WTC11 (cell line): ENCODE measurements around the gene RUVBL2. TPM values are rescaled to one million over a fixed set of nuclear protein-coding genes. Genes with fewer than 3 reads are reported as not detected.
A peak's percentile ranks its signal among the peaks of the same experiment; 100 is the strongest.

Experiments
- ATAC-seq: fragments of 200-7000 bp; cut with Tn5 transposase; 2 replicates; pipeline ENCODE4 v1.10.0; 2021; ENCODE audit warnings: mild to moderate bottlenecking, moderate library complexity
- CTCF ChIA-PET: fragments of 300-600 bp; sonication (Branson Sonifier 250); formaldehyde crosslinking; loops from one replicate; lab custom pipeline; 2021; ENCODE audit warnings: antibody characterized with exemption; lab: Charles Lee
- POLR2A ChIA-PET: fragments of 350-600 bp; sonication (Branson Sonifier 250); formaldehyde crosslinking; loops from one replicate; lab custom pipeline; 2021; ENCODE audit warnings: antibody characterized with exemption; lab: Charles Lee
- DNase-seq: peaks from one replicate; pipeline ENCODE4 v3.0.0; 2021; ENCODE audit warnings: low spot score
- H3K27ac Mint-ChIP-seq: 2 replicates; pipeline ENCODE4 v1.8.0; 2021; ENCODE audit warnings: mixed read lengths
- H3K27me3 Mint-ChIP-seq: 2 replicates; pipeline ENCODE4 v1.8.0; 2021; ENCODE audit warnings: low read depth, mild to moderate bottlenecking, moderate library complexity, mixed read lengths
- H3K36me3 Mint-ChIP-seq: 2 replicates; pipeline ENCODE4 v1.8.0; 2021; ENCODE audit warnings: mixed read lengths
- H3K4me1 Mint-ChIP-seq: 2 replicates; pipeline ENCODE4 v1.8.0; 2022; ENCODE audit warnings: mixed read lengths
- H3K4me3 Mint-ChIP-seq: 2 replicates; pipeline ENCODE4 v1.8.0; 2021; ENCODE audit warnings: mild to moderate bottlenecking, moderate library complexity, mixed read lengths
- H3K9me3 Mint-ChIP-seq: 2 replicates; pipeline ENCODE4 v1.8.0; 2021; ENCODE audit warnings: mixed read lengths
- AR ChIP-seq: fragments of 250-450 bp; sonication (Bioruptor Pico); IDR thresholded peaks from 2 replicates; pipeline ENCODE4 v1.9.0; 2021; ENCODE audit warnings: mild to moderate bottlenecking
- CREB1 ChIP-seq: sonication (generic); formaldehyde crosslinking; IDR thresholded peaks from 2 replicates; pipeline ENCODE4 v1.8.0; 2023; ENCODE audit warnings: mild to moderate bottlenecking, missing genetic modification reagents
- CTCF ChIP-seq: fragments of 200-600 bp; IDR thresholded peaks from 2 replicates; pipeline ENCODE4 v1.8.0; 2022; ENCODE audit warnings: antibody characterized with exemption
- ERG ChIP-seq: fragments of 250-450 bp; sonication (Bioruptor Pico); IDR thresholded peaks from 2 replicates; pipeline ENCODE4 v1.8.0; 2021; ENCODE audit warnings: mild to moderate bottlenecking
- FOXP1 ChIP-seq: sonication (generic); formaldehyde crosslinking; IDR thresholded peaks from 2 replicates; pipeline ENCODE4 v1.8.0; 2022; ENCODE audit warnings: missing genetic modification reagents, mild to moderate bottlenecking, moderate library complexity, borderline replicate concordance
- MXD4 ChIP-seq: fragments of 250-450 bp; sonication (Bioruptor Pico); IDR thresholded peaks from 2 replicates; pipeline ENCODE4 v1.8.0; 2021; ENCODE audit warnings: mild to moderate bottlenecking, moderate library complexity, borderline replicate concordance
- NFYB ChIP-seq: sonication (generic); formaldehyde crosslinking; conservative IDR thresholded peaks from 2 replicates; pipeline ENCODE4 v1.8.0; 2022; ENCODE audit warnings: low read depth, missing genetic modification reagents
- SP1 ChIP-seq: sonication (generic); formaldehyde crosslinking; conservative IDR thresholded peaks from 2 replicates; pipeline ENCODE4 v1.8.1; 2022; ENCODE audit warnings: missing genetic modification reagents
- STAT6 ChIP-seq: sonication (generic); formaldehyde crosslinking; conservative IDR thresholded peaks from 2 replicates; pipeline ENCODE4 v1.8.1; 2023; ENCODE audit warnings: mild to moderate bottlenecking, low read depth, missing genetic modification reagents, moderate library complexity
- TEAD1 ChIP-seq: sonication (generic); formaldehyde crosslinking; IDR thresholded peaks from 2 replicates; pipeline ENCODE4 v1.8.0; 2022; ENCODE audit warnings: mild to moderate bottlenecking, missing genetic modification reagents
- ZSCAN18 ChIP-seq: fragments of 250-450 bp; sonication (Bioruptor Pico); IDR thresholded peaks from 2 replicates; pipeline ENCODE4 v2.1.2; 2022; ENCODE audit warnings: mild to moderate bottlenecking, moderate library complexity
- total RNA-seq: library from RNA; stranded (reverse); gene quantifications from 3 replicates; pipeline ENCODE4 v1.2.3, GENCODE V29; 2021

The RUVBL2 gene
- total RNA-seq, 1 experiment from 2014 or later = 178 TPM

- TF ChIP-seq ERG (CRISPR knock-in tag) (no peak), FOXP1 (CRISPR knock-in tag) (no peak), SP1 (CRISPR knock-in tag) (0 out of 2 replicates have a peak, but pooled peaks have one; percentile 43), AR (CRISPR knock-in tag) (no peak)
- POLR2A ChIA-PET = interaction anchor here (1.1 to 1.2 kb wide), 2 partner anchors 9 to 40 kb away, joined by 3 to 4 read pairs; no protein-coding TSS in a partner anchor
- ATAC-seq (peak; percentile 57), DNase-seq (peak; percentile 86)
- Mint-ChIP-seq H3K27me3 (peaks cover 81% of the 10 kb centered on the region), H3K4me1 (peaks cover 14% of the 10 kb centered on the region), H3K4me3 (peak within 1 kb of the TSS; percentile 71), H3K9me3 (no peaks in the 10 kb centered on the region), H3K27ac (no peak within 1 kb of the TSS), H3K36me3 (no peaks in the 10 kb centered on the region)
- CTCF ChIA-PET = interaction anchor here (0.6 to 3.5 kb wide), 16 partner anchors 7 to 489 kb away, joined by 3 to 33 read pairs (median 6); partner anchors contain the start of genes CGB2, GYS1, KCNA7 and NTF4
Measured at GRCh38 chr19:49057636-49058234, 64.0 kb downstream of the RUVBL2 start, which contains the start of gene CGB7. Gene CGB7 (minus strand): TSS chr19:49057749. CDS start chr19:49055375, 2,374 bp downstream.

- ChIA-PET POLR2A (no interaction called here), CTCF (interaction anchor here (0.9 to 3.5 kb wide), 6 partner anchors 27 to 155 kb away, joined by 3 to 29 read pairs (median 12); partner anchors contain the start of genes CGB2, GYS1 and RUVBL2)
- peak; percentile 52 for DNase-seq
- no peaks in the 10 kb centered on the region for H3K36me3 Mint-ChIP-seq
- no peaks in the 10 kb centered on the region for H3K9me3 Mint-ChIP-seq
- no peak; the same call in 1 of the 2 replicates for ATAC-seq
- H3K4me3 Mint-ChIP-seq = peak overlapping the region; percentile 71
- TF ChIP-seq NFYB (peak; percentile 54), CREB1 (CRISPR knock-in tag) (no peak), ZSCAN18 (CRISPR knock-in tag) (no peak), TEAD1 (no peak)
- no peak overlapping the region for H3K27ac Mint-ChIP-seq
- peaks cover 84% of the 10 kb centered on the region for H3K27me3 Mint-ChIP-seq
- H3K4me1 Mint-ChIP-seq = peaks cover 18% of the 10 kb centered on the region
Measured at GRCh38 chr19:49058562-49058961, 64.9 kb downstream of the RUVBL2 start.

- Mint-ChIP-seq H3K4me3 (no peak overlapping the region), H3K27ac (no peak overlapping the region), H3K4me1 (peaks cover 23% of the 10 kb centered on the region), H3K27me3 (peaks cover 83% of the 10 kb centered on the region), H3K9me3 (no peaks in the 10 kb centered on the region), H3K36me3 (no peaks in the 10 kb centered on the region)
- TF ChIP-seq CTCF (no peak), STAT6 (CRISPR knock-in tag) (no peak), MXD4 (no peak)
- ChIA-PET CTCF (interaction anchor here (1.2 to 1.9 kb wide), 3 partner anchors 27 to 155 kb away, joined by 3 to 23 read pairs (median 3); partner anchors contain the start of genes CGB2, GYS1 and RUVBL2), POLR2A (no interaction called here)
- ATAC-seq = no peak
- DNase-seq = no peak
Measured at GRCh38 chr19:49059053-49059452, 65.4 kb downstream of the RUVBL2 start.
